Nephron progenitor cell (in vitro differentiated cells): ENCODE data around the gene ERICH3.

Experiments used
- DNase-seq: peaks from one replicate; pipeline ENCODE4 v3.0.0; 2021
- H3K27ac Mint-ChIP-seq: 2 replicates; pipeline ENCODE4 v1.8.0; 2021; ENCODE audit warnings: mild to moderate bottlenecking, moderate library complexity, mixed read lengths
- H3K27me3 Mint-ChIP-seq: 2 replicates; pipeline ENCODE4 v1.8.0; 2021; ENCODE audit warnings: mild to moderate bottlenecking, low read depth, mixed read lengths; ENCODE audit not compliant: poor library complexity
- H3K36me3 Mint-ChIP-seq: 2 replicates; pipeline ENCODE4 v1.8.0; 2021; ENCODE audit warnings: low read depth, mixed read lengths
- H3K4me1 Mint-ChIP-seq: 2 replicates; pipeline ENCODE4 v1.8.0; 2021; ENCODE audit warnings: mixed read lengths
- H3K4me3 Mint-ChIP-seq: 2 replicates; pipeline ENCODE4 v1.8.0; 2021; ENCODE audit warnings: mild to moderate bottlenecking, moderate library complexity, mixed read lengths
- H3K9me3 Mint-ChIP-seq: 2 replicates; pipeline ENCODE4 v1.8.0; 2021; ENCODE audit warnings: mild to moderate bottlenecking, moderate library complexity, mixed read lengths
- CTCF ChIP-seq: fragments of 200-600 bp; sonication (generic); IDR thresholded peaks from 2 replicates; pipeline ENCODE4 v1.5.0; 2021; ENCODE audit warnings: antibody characterized with exemption

Gene ERICH3

GRCh38 chr1:74593887-74594866 is 79.4 kb downstream of the ERICH3 start:
- Mint-ChIP-seq H3K4me1 (peaks cover 3% of the 10 kb centered on the region), H3K27ac (no peak overlapping the region), H3K4me3 (no peak overlapping the region), H3K27me3 (no peaks in the 10 kb centered on the region), H3K9me3 (no peaks in the 10 kb centered on the region), H3K36me3 (no peaks in the 10 kb centered on the region)
- TF ChIP-seq CTCF, result no peak
- no peak for DNase-seq

GRCh38 chr1:74592580-74593355 is 80.8 kb downstream of the ERICH3 start:
- Mint-ChIP-seq H3K36me3 (no peaks in the 10 kb centered on the region), H3K4me3 (no peak overlapping the region), H3K4me1 (no peaks in the 10 kb centered on the region), H3K9me3 (no peaks in the 10 kb centered on the region), H3K27me3 (no peaks in the 10 kb centered on the region), H3K27ac (no peak overlapping the region)
- no peak for TF ChIP-seq CTCF
- no peak for DNase-seq

DNA sequence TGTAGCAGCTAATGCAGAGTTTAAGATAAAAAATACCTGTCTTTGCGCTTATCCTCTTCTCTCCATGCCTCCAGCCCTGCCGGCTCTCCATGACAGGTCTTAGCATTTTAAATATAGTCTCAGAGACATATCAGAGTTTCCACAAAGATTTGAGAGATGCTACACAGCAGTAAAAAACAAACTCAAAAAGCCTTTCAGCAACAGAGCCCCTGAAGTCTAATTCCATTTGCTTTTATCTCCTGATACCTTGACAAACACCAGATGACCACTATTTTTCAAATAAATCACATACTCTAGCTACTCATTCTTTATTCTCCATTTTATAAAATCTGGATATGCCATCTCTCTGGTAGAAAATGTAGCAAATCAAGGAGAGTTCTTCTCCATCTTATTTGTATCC is 81.6 kb downstream of the ERICH3 start:
- DNase-seq, result no peak
- TF ChIP-seq CTCF, result no peak
- no peaks in the 10 kb centered on the region for H3K9me3 Mint-ChIP-seq

DNA sequence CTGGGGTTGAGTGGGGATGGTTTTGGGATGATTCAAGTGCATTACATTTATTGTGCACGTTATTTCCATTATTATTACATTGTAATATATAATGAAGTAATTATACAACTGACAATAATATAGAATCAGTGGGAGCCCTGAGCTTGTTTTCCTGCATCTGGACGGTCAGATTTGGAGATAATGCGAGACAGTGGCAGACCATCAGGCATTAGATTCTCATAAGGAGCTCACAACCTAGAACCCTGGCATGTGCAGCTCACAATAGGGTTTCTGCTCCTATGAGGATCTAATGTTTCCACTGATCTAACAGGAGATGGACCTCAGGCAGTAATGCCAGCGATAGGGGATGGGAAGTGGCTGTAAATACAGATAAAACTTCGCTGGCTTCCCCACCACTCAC is 83.3 kb downstream of the ERICH3 start:
- Mint-ChIP-seq H3K4me3 (no peak overlapping the region), H3K27me3 (no peaks in the 10 kb centered on the region), H3K27ac (no peak overlapping the region), H3K9me3 (no peaks in the 10 kb centered on the region), H3K4me1 (no peaks in the 10 kb centered on the region), H3K36me3 (no peaks in the 10 kb centered on the region)
- no peak for DNase-seq
- no peak for TF ChIP-seq CTCF

More for the DNA sequence above, 81.6 kb downstream of the ERICH3 start:
- H3K4me1 Mint-ChIP-seq, result no peaks in the 10 kb centered on the region
- H3K36me3 Mint-ChIP-seq, result no peaks in the 10 kb centered on the region
- peak overlapping the region; percentile 37 for H3K27ac Mint-ChIP-seq
- H3K27me3 Mint-ChIP-seq, result no peaks in the 10 kb centered on the region
- no peak overlapping the region for H3K4me3 Mint-ChIP-seq

DNA sequence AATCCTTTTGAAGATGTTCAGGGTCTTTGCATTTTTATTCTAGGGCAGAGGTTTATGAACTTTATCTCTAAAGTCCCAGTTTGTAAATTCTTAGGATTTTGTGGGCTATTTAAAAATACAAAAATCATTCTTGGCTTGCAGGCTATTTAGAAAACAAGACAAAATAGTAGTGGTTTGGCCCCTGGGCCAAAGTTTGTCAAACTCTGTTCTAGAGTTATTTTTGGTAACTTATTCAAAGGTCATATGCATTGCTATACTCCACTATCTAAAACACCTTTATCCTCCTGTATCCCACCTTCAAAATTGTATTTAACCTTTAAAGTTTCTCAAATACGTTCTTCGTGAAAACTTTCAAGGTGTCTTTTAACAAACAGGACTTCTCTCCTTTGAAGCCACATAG is 85.7 kb downstream of the ERICH3 start:
- Mint-ChIP-seq H3K27ac (no peak overlapping the region), H3K27me3 (no peaks in the 10 kb centered on the region), H3K4me1 (no peaks in the 10 kb centered on the region), H3K4me3 (no peak overlapping the region), H3K36me3 (no peaks in the 10 kb centered on the region), H3K9me3 (no peaks in the 10 kb centered on the region)
- no peak for DNase-seq
- no peak for TF ChIP-seq CTCF
